ENCODE results near the gene PRSS2. TPM values are rescaled to one million over a fixed set of nuclear protein-coding genes. Genes with fewer than 3 reads are reported as not detected.

The PRSS2 gene
- polyA plus RNA-seq, 1 experiment, result not detected

- TF ChIP-seq, protein P1, sequence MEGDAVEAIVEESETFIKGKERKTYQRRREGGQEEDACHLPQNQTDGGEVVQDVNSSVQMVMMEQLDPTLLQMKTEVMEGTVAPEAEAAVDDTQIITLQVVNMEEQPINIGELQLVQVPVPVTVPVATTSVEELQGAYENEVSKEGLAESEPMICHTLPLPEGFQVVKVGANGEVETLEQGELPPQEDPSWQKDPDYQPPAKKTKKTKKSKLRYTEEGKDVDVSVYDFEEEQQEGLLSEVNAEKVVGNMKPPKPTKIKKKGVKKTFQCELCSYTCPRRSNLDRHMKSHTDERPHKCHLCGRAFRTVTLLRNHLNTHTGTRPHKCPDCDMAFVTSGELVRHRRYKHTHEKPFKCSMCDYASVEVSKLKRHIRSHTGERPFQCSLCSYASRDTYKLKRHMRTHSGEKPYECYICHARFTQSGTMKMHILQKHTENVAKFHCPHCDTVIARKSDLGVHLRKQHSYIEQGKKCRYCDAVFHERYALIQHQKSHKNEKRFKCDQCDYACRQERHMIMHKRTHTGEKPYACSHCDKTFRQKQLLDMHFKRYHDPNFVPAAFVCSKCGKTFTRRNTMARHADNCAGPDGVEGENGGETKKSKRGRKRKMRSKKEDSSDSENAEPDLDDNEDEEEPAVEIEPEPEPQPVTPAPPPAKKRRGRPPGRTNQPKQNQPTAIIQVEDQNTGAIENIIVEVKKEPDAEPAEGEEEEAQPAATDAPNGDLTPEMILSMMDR (IDR thresholded peaks at IDR 0.05; ENCODE audit: low read depth, low read length), result no peak
- ChIA-PET CTCF (interaction anchor here (0.8 to 2.6 kb wide), 4 partner anchors 34 to 398 kb away, joined by 3 to 7 read pairs (median 4); no protein-coding TSS in a partner anchor), POLR2A (no interaction called here)
- no peak for DNase-seq (ENCODE audit: low read depth, low spot score)
- H3K27me3 ChIP-seq (ENCODE audit: control insufficient read depth, insufficient read depth, low read length), result no peaks in the 10 kb centered on the region
- H3K4me3 ChIP-seq (ENCODE audit: low read depth, low read length), result no peak overlapping the region
- no peak overlapping the region for H3K27ac ChIP-seq (ENCODE audit: low read depth, low read length)
- H3K9me3 ChIP-seq (ENCODE audit: control insufficient read depth, insufficient read depth, low read length), result no peaks in the 10 kb centered on the region
Observed at GRCh38 chr7:142817506-142817905, 46.7 kb downstream of the PRSS2 start.

DNA sequence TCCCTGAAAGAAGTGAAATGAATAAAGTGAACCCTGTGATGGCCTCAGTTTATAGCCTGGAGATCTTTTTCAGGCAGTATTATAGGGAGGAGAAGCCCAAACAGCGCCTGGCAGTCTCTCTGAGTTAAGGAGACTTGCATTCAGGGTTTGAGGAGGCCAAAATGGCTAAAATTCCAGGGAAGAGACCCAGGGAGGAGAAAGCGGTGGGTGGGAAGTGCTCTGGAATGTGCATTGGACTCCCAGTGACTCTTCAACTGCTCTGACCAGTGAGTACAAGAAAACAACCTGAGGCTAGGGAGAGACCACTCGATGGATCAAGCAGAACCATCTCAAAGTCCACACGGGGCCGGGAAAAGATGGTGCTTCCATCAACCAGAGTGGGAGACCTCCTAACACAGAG, 48.8 kb downstream of the PRSS2 start:
- Histone ChIP-seq H3K9me3 (ENCODE audit: control insufficient read depth, insufficient read depth, low read length) (no peaks in the 10 kb centered on the region), H3K27me3 (ENCODE audit: control insufficient read depth, insufficient read depth, low read length) (no peaks in the 10 kb centered on the region), H3K4me3 (ENCODE audit: low read depth, low read length) (no peak overlapping the region), H3K27ac (ENCODE audit: low read depth, low read length) (no peak overlapping the region)
- no peak for DNase-seq (ENCODE audit: low read depth, low spot score)
- TF ChIP-seq, protein P1 (IDR thresholded peaks at IDR 0.05; ENCODE audit: low read depth, low read length), result no peak
- ChIA-PET POLR2A (no interaction called here), CTCF (interaction anchor here (1.2 to 2.6 kb wide), 4 partner anchors 8 to 304 kb away, joined by 4 to 11 read pairs (median 6); no protein-coding TSS in a partner anchor)

DNA sequence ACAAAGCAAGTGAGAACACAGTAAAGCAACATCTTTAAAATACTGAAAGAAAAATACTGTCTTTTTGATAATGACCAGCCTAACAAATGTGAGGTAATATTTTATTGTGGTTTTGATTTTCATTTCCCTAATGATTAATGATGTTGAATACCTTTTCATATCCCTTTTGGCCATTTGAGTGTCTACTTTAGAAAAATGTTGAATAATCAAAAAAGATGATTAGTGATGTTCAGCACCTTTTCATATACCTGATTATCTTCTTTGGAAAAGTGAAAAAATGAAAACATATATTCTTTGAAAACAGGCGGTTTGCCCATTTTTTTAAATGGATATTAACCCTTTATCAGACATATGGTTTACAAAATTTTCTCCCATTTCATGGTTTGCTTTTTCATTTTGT, 51.9 kb downstream of the PRSS2 start:
- no peak overlapping the region for H3K27ac ChIP-seq (ENCODE audit: low read depth, low read length)
- no peaks in the 10 kb centered on the region for H3K9me3 ChIP-seq (ENCODE audit: control insufficient read depth, insufficient read depth, low read length)
- ChIA-PET CTCF (interaction anchor here (1.6 kb wide), 1 partner anchor 11 kb away, joined by 7 read pairs; no protein-coding TSS in a partner anchor), POLR2A (no interaction called here)
- no peak overlapping the region for H3K4me3 ChIP-seq (ENCODE audit: low read depth, low read length)
- no peak for DNase-seq (ENCODE audit: low read depth, low spot score)
- no peaks in the 10 kb centered on the region for H3K27me3 ChIP-seq (ENCODE audit: control insufficient read depth, insufficient read depth, low read length)
- TF ChIP-seq, protein P1 (IDR thresholded peaks at IDR 0.05; ENCODE audit: low read depth, low read length), result no peak

Small RNAs within 50 kb of the gene (small RNA-seq; reads per million reads assigned to genes)
- gene TRBD1 (ENCODE audit: insufficient read length, low read depth), result not detected
- not detected for gene TRBJ1-1 (ENCODE audit: insufficient read length, low read depth)
- not detected for gene TRBJ1-2 (ENCODE audit: insufficient read length, low read depth)
- gene TRBJ1-3 (ENCODE audit: insufficient read length, low read depth), result not detected
- not detected for gene TRBJ1-4 (ENCODE audit: insufficient read length, low read depth)
- not detected for gene TRBJ1-5 (ENCODE audit: insufficient read length, low read depth)
- not detected for gene TRBJ1-6 (ENCODE audit: insufficient read length, low read depth)
- gene TRBJ2-1 (ENCODE audit: insufficient read length, low read depth), result not detected
- gene TRBJ2-2 (ENCODE audit: insufficient read length, low read depth), result not detected
- not detected for gene TRBJ2-2P (ENCODE audit: insufficient read length, low read depth)
- not detected for gene TRBJ2-3 (ENCODE audit: insufficient read length, low read depth)
- gene TRBJ2-4 (ENCODE audit: insufficient read length, low read depth), result not detected
- not detected for gene TRBJ2-5 (ENCODE audit: insufficient read length, low read depth)
- not detected for gene TRBJ2-6 (ENCODE audit: insufficient read length, low read depth)
- gene TRBJ2-7 (ENCODE audit: insufficient read length, low read depth), result not detected

Other genes starting within 250 kb of the PRSS2 start
- gene PRSS1, start 21.5 kb upstream of the PRSS2 start, polyA plus RNA-seq (2011; rRNA removed), result not detected in 2 replicates
- 0.51 and 0.55 TPM in 2 replicates for gene EPHB6, start 84.1 kb downstream of the PRSS2 start, polyA plus RNA-seq (2011; rRNA removed)
- not detected in 2 replicates for gene TRPV6, start 114.8 kb downstream of the PRSS2 start, polyA plus RNA-seq (2011; rRNA removed)
- gene TRPV5, start 162.8 kb downstream of the PRSS2 start, polyA plus RNA-seq (2011; rRNA removed), result not detected in 2 replicates
- not detected in 2 replicates for gene LLCFC1, start 168.5 kb downstream of the PRSS2 start, polyA plus RNA-seq (2011; rRNA removed)
- gene KEL, start 191.4 kb downstream of the PRSS2 start, polyA plus RNA-seq (2011; rRNA removed), result 0.06 and 0.09 TPM in 2 replicates